IPS-15b (cell line): ENCODE results near the gene GRB10.

ENCODE experiments used
- H3K27me3 ChIP-seq: one replicate; pipeline ENCODE4 v1.6.1; 2013; ENCODE audit warnings: low read length; ENCODE audit not compliant: control insufficient read depth, insufficient read depth
- H3K36me3 ChIP-seq: one replicate; pipeline ENCODE4 v1.6.1; 2013; ENCODE audit warnings: low read length; ENCODE audit not compliant: control insufficient read depth, insufficient read depth
- H3K4me1 ChIP-seq: one replicate; pipeline ENCODE4 v1.6.1; 2013; ENCODE audit warnings: mild to moderate bottlenecking, low read length; ENCODE audit not compliant: control insufficient read depth, insufficient read depth
- H3K4me3 ChIP-seq: one replicate; pipeline ENCODE4 v1.5.1; 2013; ENCODE audit warnings: low read depth, low read length
- H3K9ac ChIP-seq: one replicate; pipeline ENCODE4 v1.6.1; 2013; ENCODE audit warnings: low read depth, mild to moderate bottlenecking, low read length
- H3K9me3 ChIP-seq: one replicate; pipeline ENCODE4 v1.6.1; 2013; ENCODE audit warnings: mild to moderate bottlenecking, low read length; ENCODE audit not compliant: control insufficient read depth, insufficient read depth

Gene GRB10

DNA sequence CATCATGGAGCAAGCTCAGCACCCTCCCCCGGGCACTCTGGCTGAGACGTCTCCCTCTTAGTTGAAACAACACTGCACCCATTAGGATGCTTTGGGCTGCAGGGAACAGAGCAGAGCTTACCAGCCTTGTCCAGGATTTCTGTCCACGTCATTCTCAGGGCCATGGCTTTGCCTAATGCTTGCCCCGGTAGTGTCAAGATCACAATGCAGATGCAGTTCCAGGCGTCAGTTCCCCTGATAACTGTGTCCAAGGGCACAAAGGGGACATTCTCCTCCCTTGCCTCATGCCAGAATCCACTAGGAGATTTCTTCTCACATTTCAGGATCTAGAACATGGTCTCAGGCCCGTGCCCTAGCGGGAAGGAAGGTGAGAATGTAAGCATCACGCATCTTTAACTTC is 17.2 kb upstream of the GRB10 start:
- peaks cover 5% of the 10 kb centered on the region for H3K4me1 ChIP-seq
- H3K4me3 ChIP-seq: no peak overlapping the region
- no peaks in the 10 kb centered on the region for H3K36me3 ChIP-seq
- peaks cover 11% of the 10 kb centered on the region for H3K27me3 ChIP-seq
- H3K9me3 ChIP-seq: peaks cover 3% of the 10 kb centered on the region
- no peak overlapping the region for H3K9ac ChIP-seq

DNA sequence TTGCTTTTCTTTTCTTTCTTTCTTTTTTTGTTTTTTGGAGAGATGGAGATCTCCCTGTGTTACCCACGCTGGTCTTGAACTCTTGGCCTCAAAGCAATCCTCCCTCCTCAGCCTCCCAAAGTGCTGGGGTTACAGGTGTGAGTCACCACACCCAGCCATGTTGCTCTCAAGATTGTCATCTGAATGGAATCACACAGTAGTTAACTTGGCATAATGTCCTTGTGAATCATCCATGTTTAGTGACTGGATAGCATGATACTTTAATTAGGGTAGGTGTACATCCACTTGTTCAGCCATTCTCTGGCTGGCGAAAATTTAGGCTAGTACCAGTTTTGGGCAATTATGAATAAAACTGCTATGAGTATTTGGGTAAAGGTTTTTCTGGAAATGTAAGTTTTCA is 15.4 kb upstream of the GRB10 start:
- Histone ChIP-seq H3K4me3 (no peak overlapping the region), H3K36me3 (no peaks in the 10 kb centered on the region), H3K9me3 (peaks cover 3% of the 10 kb centered on the region), H3K27me3 (peaks cover 24% of the 10 kb centered on the region), H3K4me1 (no peaks in the 10 kb centered on the region), H3K9ac (no peak overlapping the region)

DNA sequence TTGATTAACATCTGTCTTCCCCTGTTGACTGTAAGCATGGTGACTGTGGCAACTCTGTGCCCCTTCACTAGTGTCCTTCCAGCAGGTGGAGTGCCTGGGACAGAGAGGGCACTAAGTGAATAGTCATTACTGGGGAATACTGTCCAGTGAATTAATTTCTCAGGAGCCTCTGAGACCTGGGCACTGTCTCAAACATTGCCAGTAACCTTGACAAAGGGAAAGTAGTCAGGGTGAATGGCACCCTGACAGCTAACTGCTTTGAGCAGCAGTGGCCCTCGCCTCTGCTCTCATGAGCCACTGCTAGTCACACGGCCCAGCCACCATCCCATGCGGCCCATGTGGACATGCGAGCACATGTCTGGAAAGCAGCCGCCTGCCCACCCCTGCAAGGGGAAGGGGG is 13.1 kb upstream of the GRB10 start:
- H3K9me3 ChIP-seq: peaks cover 3% of the 10 kb centered on the region
- no peak overlapping the region for H3K9ac ChIP-seq
- H3K36me3 ChIP-seq: no peaks in the 10 kb centered on the region
- H3K4me3 ChIP-seq: no peak overlapping the region
- peaks cover 24% of the 10 kb centered on the region for H3K27me3 ChIP-seq
- peaks cover 6% of the 10 kb centered on the region for H3K4me1 ChIP-seq

DNA sequence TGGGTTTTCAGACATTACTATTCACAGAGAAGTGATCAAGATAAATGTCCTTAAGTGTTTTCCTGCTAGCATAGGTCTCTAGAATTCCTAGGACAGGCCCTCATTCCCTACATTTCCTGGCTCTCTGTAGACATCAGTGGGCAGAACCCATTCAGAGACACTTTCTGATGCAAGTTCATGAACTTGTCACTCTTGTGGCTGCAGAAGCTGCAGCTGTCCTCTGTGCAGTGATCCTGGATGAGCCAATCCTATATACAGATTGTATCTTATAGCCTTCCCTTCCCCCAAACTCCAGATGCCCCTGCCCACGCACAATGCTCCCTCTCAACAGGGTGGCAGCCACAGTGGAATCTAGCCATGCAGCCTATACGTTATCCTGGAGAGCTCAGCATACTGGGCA is 12.6 kb upstream of the GRB10 start:
- Histone ChIP-seq H3K9me3 (peaks cover 3% of the 10 kb centered on the region), H3K36me3 (no peaks in the 10 kb centered on the region), H3K27me3 (peaks cover 24% of the 10 kb centered on the region), H3K4me1 (peaks cover 11% of the 10 kb centered on the region), H3K9ac (no peak overlapping the region), H3K4me3 (no peak overlapping the region)

DNA sequence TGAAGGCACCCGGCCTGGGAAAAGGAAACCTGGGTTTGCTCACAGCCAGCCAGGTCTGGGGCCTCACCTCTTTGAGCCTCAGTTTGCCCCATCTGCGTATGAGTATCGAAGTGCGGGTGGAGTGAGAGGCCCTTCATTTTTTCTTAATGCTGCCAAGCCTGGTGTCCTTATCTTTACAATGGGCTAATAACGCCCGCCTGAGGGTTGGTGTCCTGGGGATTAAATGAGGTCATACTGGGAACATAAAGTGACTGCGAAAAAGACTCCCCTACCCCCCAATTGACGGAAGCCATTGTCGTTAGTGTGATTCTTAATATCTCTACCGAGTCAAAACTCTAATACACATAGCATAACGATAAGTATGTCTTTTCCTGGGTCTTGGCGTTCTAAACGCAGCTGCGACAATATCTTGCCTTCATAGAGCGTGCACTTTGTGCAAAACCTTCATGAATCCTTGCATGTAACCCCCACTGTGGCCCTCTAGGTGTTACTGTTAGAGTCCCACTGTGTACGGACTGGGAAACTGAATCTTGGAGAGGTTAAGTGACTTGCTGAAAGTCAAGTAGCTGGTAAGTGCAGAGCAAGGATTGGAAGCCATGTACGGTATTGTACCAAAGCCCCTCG is 11.4 kb upstream of the GRB10 start:
- H3K4me1 ChIP-seq: peaks cover 14% of the 10 kb centered on the region
- H3K9me3 ChIP-seq: peaks cover 3% of the 10 kb centered on the region
- H3K4me3 ChIP-seq: peak overlapping the region; percentile 71
- peaks cover 24% of the 10 kb centered on the region for H3K27me3 ChIP-seq
- no peaks in the 10 kb centered on the region for H3K36me3 ChIP-seq
- H3K9ac ChIP-seq: no peak overlapping the region

DNA sequence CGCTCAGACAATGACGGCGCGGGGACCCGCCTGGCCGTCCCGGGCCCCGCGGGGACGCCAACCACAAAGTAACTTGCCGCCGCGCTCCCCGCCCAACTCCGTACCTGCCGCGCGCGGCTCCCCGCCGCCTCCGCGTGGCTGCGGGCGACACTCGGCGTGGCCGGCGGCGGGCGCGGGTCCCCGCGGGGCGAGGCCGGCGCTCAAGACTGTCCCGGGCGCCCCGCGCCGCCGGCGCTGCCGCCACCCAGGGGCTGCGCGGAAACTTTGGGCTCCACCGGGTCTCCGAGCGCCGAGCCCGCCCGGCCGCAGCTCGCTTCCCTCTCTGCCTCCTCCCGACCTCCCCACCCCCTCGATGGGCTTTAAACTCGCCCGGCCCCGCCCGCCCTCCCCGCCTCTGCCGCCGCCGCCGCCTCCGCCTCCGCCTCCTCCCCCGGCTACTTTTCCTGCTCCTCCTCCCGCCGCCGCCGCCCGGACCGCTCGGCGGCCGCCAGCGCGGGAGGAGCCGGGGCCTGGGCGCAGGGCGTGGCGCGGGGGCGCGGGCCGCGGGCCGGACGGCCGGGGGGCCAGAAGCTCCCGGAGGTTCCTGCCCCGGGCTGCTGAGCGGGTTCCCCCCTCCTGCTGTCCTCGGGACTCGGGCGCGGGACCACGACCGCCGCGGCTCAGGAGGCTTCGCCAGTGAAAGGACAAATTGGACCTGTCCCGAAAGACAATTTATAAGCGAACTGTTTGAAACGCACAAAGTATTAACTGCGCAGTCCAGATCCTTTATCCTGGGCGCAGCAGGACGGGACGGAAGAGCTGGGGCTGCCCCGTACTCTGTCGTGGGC is 10.6 kb upstream of the GRB10 start:
- peaks cover 3% of the 10 kb centered on the region for H3K9me3 ChIP-seq
- H3K4me1 ChIP-seq: peaks cover 14% of the 10 kb centered on the region
- peak overlapping the region; percentile 71 for H3K4me3 ChIP-seq
- no peak overlapping the region for H3K9ac ChIP-seq
- no peaks in the 10 kb centered on the region for H3K36me3 ChIP-seq
- peaks cover 24% of the 10 kb centered on the region for H3K27me3 ChIP-seq

DNA sequence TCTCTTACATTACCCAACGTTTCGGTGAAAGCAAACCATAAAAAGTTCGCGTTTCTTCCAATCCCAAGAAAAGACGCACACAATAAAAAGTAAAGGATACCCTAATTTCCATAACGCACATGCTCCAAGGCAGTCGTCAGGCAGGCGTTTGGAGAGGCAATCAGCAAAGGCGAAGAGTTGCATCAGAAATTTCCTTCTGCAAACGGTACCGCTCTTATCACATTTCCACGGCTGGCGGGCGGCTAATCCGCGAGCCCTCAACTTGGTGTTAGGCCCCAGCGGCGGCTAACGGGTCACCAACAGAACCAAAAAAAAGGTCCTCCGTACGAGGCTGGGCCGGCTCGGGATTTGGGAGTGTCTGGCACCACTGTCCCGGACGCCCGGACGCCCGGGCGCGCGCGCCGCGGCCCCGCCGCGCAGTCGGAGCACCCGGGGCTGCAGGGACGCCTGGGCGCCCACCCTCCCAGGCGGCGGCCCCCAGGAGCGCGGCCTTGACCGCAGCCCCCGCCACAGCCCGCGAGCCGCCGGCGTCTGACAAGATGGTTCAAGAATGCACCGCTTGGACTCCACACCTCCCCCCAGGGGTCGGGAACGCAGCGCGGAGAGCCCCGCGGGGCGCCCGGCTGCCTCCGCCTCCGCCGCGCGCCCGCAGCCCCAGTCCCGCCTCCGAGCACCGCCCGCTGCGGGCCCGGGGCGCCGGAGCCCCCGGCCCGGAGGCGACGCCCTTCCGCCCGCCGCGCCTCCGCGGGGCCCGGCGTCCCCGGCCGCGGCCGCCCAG is 9.8 kb upstream of the GRB10 start:
- H3K9me3 ChIP-seq: no peaks in the 10 kb centered on the region
- H3K36me3 ChIP-seq: no peaks in the 10 kb centered on the region
- H3K4me3 ChIP-seq: peak overlapping the region; percentile 81
- H3K4me1 ChIP-seq: peaks cover 14% of the 10 kb centered on the region
- H3K9ac ChIP-seq: peak overlapping the region; percentile 62
- H3K27me3 ChIP-seq: peaks cover 24% of the 10 kb centered on the region

DNA sequence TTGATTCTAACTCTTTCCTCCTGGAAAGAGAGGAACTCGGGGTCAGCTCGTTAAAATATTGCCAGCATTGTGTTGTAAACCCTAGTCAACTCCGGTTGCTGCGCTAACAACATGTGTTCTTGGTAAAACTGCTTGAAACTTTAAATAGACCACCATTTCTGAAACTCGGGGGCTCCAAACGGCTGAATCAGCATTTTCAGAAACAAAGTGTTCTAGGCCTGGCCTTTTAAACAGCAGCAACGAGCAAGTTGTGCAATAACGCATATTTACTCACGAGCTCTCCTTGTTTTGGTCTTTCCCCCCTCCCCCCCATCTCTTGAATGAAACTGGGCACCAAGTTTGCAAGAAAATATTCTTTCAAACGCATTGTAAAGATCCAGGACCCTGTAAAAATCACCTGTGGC is 9.2 kb upstream of the GRB10 start:
- Histone ChIP-seq H3K27me3 (peaks cover 24% of the 10 kb centered on the region), H3K9me3 (no peaks in the 10 kb centered on the region), H3K4me3 (peak overlapping the region; percentile 81), H3K9ac (peak overlapping the region; percentile 62), H3K4me1 (peaks cover 14% of the 10 kb centered on the region), H3K36me3 (no peaks in the 10 kb centered on the region)

DNA sequence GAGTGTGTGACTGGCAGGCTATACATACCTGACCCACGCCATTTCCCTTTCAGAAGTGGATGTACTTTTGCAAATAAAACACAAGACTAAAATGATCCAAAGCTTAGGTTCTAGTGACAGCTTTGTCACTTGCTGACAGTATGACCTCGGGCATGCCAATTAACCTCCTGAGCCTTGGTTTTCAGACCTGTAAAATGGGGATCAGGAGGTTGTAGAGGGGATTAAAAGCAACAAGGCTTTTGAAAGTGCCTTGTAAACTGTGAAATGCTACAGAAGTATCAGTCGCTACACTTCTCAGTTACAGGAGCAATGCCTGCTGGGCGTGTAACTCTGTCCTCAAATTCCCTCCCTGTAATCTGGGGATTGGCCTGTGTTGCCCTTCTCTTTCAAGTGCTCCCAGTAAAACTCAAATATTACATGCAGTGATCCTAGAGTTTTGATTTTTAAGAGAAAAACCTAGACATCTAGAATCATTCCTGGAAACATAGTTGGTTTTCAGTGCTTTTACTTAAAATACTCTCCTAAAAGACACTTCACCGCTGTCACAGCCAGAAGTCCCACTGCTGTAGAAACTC is 8.8 kb upstream of the GRB10 start:
- Histone ChIP-seq H3K9me3 (no peaks in the 10 kb centered on the region), H3K27me3 (peaks cover 24% of the 10 kb centered on the region), H3K36me3 (no peaks in the 10 kb centered on the region), H3K4me1 (peaks cover 14% of the 10 kb centered on the region), H3K4me3 (peak overlapping the region; percentile 81), H3K9ac (no peak overlapping the region)

DNA sequence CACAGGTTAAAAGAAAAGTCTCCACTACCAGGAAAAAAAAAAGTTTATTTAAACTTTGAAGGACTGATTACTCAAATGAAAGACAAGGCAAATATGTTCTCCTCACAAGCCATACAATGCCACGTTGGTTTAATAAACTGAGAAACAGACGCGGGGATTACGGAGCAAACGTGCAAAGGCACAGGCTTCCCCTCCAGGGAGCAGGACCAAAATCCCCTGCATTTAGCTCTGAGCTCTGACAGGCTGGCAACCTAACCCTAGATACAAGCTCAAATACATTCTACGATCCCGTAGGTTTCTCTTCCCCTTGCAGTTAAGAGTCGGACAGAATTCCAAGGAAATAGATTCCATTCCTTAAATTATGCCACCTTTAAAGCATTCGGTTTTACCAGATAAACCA is 7.7 kb upstream of the GRB10 start:
- H3K9ac ChIP-seq: no peak overlapping the region
- no peak overlapping the region for H3K4me3 ChIP-seq

DNA sequence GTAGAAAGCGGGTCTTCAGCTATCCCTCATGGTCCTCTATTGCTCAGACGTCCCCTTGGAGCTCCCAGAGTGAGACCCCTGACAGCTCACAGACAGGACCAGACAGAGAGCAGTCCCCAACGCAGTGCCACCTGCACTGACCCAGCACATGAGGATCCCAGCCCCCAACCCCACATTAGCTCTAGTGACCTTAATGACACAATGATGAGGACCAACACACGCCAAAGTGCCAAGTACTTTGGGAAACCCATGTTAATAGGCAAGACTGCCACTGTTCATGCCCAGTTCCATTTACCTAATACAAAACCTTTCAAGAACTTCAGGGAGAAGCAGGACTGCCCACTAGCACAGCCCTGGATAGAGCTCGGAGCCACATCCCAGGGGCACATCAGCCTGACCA is 5.7 kb upstream of the GRB10 start:
- Histone ChIP-seq H3K4me1 (peaks cover 14% of the 10 kb centered on the region), H3K36me3 (no peaks in the 10 kb centered on the region), H3K4me3 (no peak overlapping the region), H3K9ac (no peak overlapping the region), H3K27me3 (peaks cover 5% of the 10 kb centered on the region), H3K9me3 (no peaks in the 10 kb centered on the region)

More for the DNA sequence above, 7.7 kb upstream of the GRB10 start:
- Histone ChIP-seq H3K4me1 (peaks cover 14% of the 10 kb centered on the region), H3K36me3 (no peaks in the 10 kb centered on the region), H3K27me3 (peaks cover 18% of the 10 kb centered on the region), H3K9me3 (no peaks in the 10 kb centered on the region)
